GM04504 (cell line): ENCODE measurements around the gene ZNF180.
"Not testable (repeated sequence)": the region's sequence is repeated elsewhere in the genome, so short reads cannot be mapped to it uniquely, and the experiment has no call there.

Experiments used
- DNase-seq: peaks from one replicate; pipeline ENCODE4 v3.0.0-alpha.2; 2012; ENCODE audit warnings: low read depth

The ZNF180 gene

GRCh38 chr19:44499962-44500949, at the start of gene ZNF180:
Gene ZNF180 (minus strand): TSS chr19:44500522. CDS start chr19:44497334, 3,188 bp downstream.
- DNase-seq: peak; percentile 83

- DNase-seq: no peak
Observed at GRCh38 chr19:44549507-44549906, 49.2 kb upstream of the ZNF180 start.

- peak; percentile 13 for DNase-seq
Observed at GRCh38 chr19:44548736-44549135, 48.4 kb upstream of the ZNF180 start.

DNA sequence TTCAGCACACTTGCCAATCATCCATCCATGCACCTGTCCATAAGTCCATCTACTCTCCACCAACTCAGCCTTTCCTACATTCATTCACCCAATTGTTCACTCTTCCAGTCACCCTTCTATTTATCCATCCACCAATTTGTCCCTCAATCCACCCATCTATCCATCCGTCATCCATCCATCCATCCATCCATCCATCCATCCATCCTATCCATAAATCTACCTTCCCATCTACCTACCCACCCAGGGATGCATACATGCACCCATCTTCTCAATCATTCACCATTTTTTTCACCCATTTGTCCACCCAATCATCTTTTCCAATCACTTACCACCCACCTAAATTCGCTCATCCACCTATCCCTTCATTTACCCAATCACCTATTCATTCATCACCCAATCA, 43.7 kb upstream of the ZNF180 start:
- DNase-seq: no peak

GRCh38 chr19:44542671-44543070, 42.3 kb upstream of the ZNF180 start:
- DNase-seq: no peak

DNA sequence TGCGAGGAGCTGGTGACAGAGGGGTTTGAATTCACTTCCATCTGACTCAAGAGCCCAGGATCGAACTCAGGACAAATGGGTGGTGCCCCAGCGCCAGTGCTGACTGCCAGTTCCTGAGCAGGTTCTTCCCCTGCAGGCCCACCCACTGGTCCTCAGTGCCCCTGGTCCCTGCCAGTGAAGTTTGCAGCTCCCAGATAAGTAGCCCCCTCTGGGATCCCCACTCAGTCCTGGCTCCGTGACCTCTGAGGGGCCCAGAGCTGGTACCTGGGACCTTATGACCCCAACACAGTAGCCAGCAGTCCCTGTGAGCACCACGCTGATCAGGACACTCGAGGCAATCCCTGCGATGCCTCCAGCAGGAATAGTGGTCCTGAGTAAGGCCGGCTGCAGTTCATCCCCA, 40.4 kb upstream of the ZNF180 start:
- DNase-seq: no peak

- DNase-seq: no peak
Observed at GRCh38 chr19:44539991-44540390, 39.7 kb upstream of the ZNF180 start.

GRCh38 chr19:44539236-44539826, 39.0 kb upstream of the ZNF180 start:
- DNase-seq: peak; percentile 13

DNA sequence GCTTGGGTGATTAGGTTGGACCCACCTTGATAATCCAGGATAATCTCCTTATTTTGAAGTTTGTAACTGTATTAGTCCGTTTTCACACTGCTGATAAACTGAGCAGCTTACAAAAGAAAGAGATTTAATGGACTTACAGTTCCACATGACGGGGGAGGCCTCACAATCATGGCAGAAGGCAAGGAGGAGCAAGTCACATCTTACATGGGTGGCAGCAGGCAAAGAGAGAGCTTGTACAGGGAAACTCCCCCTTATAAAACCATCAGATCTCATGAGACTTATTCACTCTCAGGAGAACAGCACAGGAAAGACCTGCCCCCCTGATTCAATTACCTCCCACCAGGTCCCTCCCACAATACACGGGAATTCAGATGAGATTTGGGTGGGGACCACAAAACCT, 35.0 kb upstream of the ZNF180 start:
- DNase-seq: not testable (repeated sequence)

GRCh38 chr19:44532819-44533218, 32.5 kb upstream of the ZNF180 start:
- no peak for DNase-seq

- DNase-seq: no peak
Observed at GRCh38 chr19:44530777-44531176, 30.5 kb upstream of the ZNF180 start.

DNA sequence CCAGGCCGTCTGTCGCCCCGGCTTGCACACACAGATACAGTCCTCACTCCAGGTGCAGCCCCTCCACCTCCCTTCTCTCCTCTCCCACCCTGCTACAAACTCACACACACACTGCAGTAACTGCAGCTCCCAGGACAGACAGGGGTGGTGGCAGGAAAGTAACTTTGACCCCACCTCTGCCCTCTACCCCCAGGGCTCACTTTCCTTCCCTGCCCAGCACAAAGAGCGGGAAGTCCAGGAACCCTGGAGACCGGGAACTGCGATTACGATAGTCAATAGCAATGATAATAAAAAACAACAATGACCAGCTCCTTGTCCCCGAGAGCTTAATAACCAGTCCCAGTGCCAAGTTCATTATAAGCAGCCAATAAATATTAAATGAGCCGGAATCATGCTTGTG, 29.2 kb upstream of the ZNF180 start, which contains the start of gene CEACAM20:
CEACAM20 (minus strand) TSS at position 140 of the 400 bp plus-strand sequence. CDS start 166 bp downstream, outside the sequence.
- no peak for DNase-seq

- DNase-seq: no peak
Observed at GRCh38 chr19:44527554-44527953, 27.2 kb upstream of the ZNF180 start.

- DNase-seq: no peak
Observed at GRCh38 chr19:44525721-44526430, 25.6 kb upstream of the ZNF180 start.

DNA sequence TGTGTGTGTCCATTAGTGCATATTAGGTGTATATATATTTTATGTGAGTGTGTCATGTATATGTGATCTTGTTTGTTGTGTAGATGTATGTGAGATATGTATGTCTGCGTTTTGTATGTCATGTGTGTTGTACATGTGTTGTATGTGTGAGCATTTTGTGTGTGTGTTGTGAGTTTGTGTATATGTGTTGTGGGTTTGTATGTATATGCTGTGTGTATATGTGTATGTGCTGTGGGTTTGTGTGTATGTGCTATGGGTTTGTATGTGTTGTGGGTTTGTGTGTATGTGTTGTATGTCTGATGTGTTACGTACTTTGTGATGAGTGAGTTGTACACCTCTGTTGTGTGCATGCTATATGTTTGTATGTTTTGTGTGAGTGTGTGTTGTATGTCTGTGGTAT, 21.0 kb upstream of the ZNF180 start:
- no peak for DNase-seq

- DNase-seq: no peak
Observed at GRCh38 chr19:44517146-44517545, 16.8 kb upstream of the ZNF180 start.

GRCh38 chr19:44515907-44516306, 15.6 kb upstream of the ZNF180 start:
- DNase-seq: no peak

DNA sequence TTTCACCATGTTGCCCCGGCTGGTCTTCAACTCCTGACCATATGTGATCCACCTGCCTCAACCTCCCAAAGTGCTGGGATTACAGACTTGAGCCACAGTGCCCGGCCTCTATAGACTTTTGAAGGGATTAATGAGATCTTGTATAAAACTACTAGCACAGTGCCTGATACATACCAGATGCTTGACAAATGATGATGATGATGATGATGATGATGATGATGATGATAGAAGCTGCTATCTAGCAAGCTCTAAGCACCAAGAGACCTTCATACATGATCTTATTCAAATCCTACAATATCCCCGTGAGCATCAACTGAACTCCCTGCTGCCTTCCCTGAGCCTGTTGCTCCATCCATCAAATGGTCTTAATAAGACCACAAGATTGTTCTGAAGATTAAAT, 14.7 kb upstream of the ZNF180 start:
- DNase-seq: no peak

DNA sequence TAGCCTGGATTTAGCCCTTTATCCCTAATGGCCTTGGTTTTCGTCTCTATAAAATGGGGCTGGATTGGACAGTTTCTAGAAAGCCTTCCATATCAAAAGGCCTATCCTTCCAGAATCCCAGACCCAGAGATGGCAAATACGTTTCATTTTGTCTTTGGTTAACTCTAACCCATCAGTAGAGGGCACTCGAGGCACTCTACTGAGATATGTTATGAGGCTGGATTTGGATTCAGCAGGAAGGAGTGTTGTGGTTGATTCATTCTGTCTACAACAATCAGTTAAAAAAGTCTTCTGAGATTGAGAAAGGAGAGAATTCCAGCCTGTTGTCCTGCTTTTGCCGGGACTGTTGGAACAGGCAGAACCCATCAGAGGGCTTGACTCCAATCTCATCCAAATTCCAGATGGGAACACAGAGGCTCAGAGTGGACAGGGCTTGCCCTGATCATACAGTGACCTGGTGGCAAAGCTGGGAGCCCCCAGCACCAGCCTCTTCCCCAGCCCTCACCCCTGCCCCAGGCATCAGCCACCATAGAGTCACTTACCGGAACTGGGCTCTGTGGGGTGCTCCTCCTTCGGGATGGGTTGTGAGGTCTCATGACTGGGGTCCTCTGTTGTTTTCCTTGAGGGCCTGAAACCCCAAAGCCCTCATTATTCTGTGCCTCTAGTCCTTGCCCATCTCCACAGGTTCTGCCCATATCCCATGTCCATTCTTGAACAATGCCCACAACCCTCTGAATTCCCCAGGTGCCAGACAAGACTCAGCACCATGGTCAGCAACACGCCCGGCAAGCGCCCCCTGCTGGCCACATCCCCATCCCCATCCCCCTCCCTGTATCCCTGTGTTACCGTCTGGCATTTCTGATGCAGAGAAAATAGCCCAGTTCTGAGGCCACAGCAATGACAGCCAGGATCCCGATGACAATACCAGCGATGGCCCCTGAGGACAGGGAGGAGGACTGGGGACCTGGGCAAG, 12.3 kb upstream of the ZNF180 start:
- DNase-seq: peak; percentile 21

DNA sequence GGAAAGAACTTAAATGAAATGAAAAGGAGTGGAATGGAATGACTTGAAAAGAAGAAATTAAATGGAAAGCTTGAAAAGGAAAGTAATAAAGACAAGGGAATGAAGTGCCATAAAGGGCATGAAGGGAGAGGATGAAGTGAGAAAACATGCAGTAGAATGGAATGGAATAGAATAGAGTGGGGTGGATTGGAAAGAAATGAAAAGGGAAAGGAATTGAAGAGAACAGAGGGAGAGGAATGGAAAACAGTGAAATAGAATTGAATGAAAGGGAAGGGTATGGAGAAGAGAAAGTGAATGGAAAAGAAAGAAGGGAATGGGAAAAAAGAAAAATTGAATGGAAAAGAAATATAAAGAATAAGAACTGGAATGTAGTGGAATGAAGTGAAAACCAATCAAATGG, 9.2 kb upstream of the ZNF180 start:
- DNase-seq: no peak

DNA sequence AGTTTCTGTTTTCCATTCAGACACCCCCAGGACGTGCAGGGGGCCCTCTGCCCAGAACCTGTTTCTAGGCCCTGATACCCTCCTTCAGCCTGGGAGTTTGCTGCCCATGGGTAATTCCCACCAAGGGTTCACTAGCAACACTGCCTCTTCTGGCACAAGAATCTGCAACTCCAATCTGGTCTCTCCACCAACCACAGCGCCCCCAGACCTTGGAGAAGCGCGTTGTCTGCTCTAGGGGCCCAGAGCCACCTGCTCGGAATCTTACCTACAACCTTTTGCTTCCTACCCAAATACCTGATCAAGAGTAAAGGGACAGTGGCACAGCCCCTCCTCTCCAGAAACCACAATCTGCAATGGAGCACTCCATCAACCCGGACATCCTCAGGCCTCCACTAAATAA, 763 bp downstream of the ZNF180 start:
- DNase-seq: no peak
